H9 (cell line): Measurements from ENCODE around the gene OR4C11. TPM values are rescaled to one million over a fixed set of nuclear protein-coding genes. Genes with fewer than 3 reads are reported as not detected.

Experiments used
- DNase-seq: peaks from one replicate; pipeline ENCODE4 v3.0.0-alpha.2; 2017
- H2AFZ ChIP-seq: one replicate; pipeline ENCODE4 v1.6.1; 2013; ENCODE audit warnings: mild to moderate bottlenecking, low read length, control low read depth, moderate library complexity
- H2AK5ac ChIP-seq: 2 replicates; pipeline ENCODE4 v1.6.1; 2013; ENCODE audit warnings: low read length, control low read depth, mixed read lengths; ENCODE audit not compliant: insufficient read length
- H2BK120ac ChIP-seq: one replicate; pipeline ENCODE4 v1.6.1; 2013; ENCODE audit warnings: low read depth, mild to moderate bottlenecking, low read length, control low read depth, inconsistent platforms; ENCODE audit not compliant: poor library complexity, severe bottlenecking
- H2BK12ac ChIP-seq: 2 replicates; pipeline ENCODE4 v1.6.1; 2013; ENCODE audit warnings: low read length, control low read depth, mixed read lengths, low read depth; ENCODE audit not compliant: insufficient read length
- H2BK15ac ChIP-seq: 2 replicates; pipeline ENCODE4 v1.6.1; 2013; ENCODE audit warnings: low read depth, low read length, control low read depth
- H2BK20ac ChIP-seq: one replicate; pipeline ENCODE4 v1.6.1; 2013; ENCODE audit warnings: low read depth, mild to moderate bottlenecking, low read length, control low read depth, inconsistent platforms; ENCODE audit not compliant: poor library complexity, severe bottlenecking
- H2BK5ac ChIP-seq: 2 replicates; pipeline ENCODE4 v1.6.1; 2013; ENCODE audit warnings: low read length, control low read depth, mixed read lengths; ENCODE audit not compliant: insufficient read length
- H3K14ac ChIP-seq: 2 replicates; pipeline ENCODE4 v1.6.1; 2013; ENCODE audit warnings: low read length, control low read depth; ENCODE audit not compliant: insufficient read depth
- H3K18ac ChIP-seq: 2 replicates; pipeline ENCODE4 v1.6.1; 2013; ENCODE audit warnings: low read depth, mild to moderate bottlenecking, mixed read lengths, low read length, control low read depth; ENCODE audit not compliant: insufficient read length
- H3K23ac ChIP-seq: 2 replicates; pipeline ENCODE4 v1.6.1; 2013; ENCODE audit warnings: low read length, control low read depth, mixed read lengths, low read depth; ENCODE audit not compliant: insufficient read length
- H3K23me2 ChIP-seq: 2 replicates; pipeline ENCODE4 v1.6.1; 2013; ENCODE audit warnings: low read depth, mild to moderate bottlenecking, mixed read lengths, low read length, control low read depth; ENCODE audit not compliant: insufficient read length, poor library complexity, severe bottlenecking
- H3K27ac ChIP-seq: 2 replicates; pipeline ENCODE4 v1.5.1; 2013; ENCODE audit warnings: low read length, control low read depth, mixed read lengths, low read depth; ENCODE audit not compliant: insufficient read length
- H3K27me3 ChIP-seq: 2 replicates; pipeline ENCODE4 v1.6.1; 2013; ENCODE audit warnings: low read length, control low read depth, inconsistent platforms; ENCODE audit not compliant: insufficient read depth
- H3K4ac ChIP-seq: 2 replicates; pipeline ENCODE4 v1.6.1; 2013; ENCODE audit warnings: low read depth, mild to moderate bottlenecking, control low read depth, inconsistent platforms, low read length, moderate library complexity
- H3K4me1 ChIP-seq: 2 replicates; pipeline ENCODE4 v1.6.1; 2013; ENCODE audit warnings: low read length, control low read depth, inconsistent platforms; ENCODE audit not compliant: insufficient read depth
- H3K4me2 ChIP-seq: 2 replicates; pipeline ENCODE4 v1.6.1; 2013; ENCODE audit warnings: low read length, control low read depth, mixed read lengths; ENCODE audit not compliant: insufficient read length, insufficient read depth
- H3K56ac ChIP-seq: 2 replicates; pipeline ENCODE4 v1.6.1; 2013; ENCODE audit warnings: low read depth, mild to moderate bottlenecking, mixed read lengths, low read length, control low read depth; ENCODE audit not compliant: insufficient read length
- H3K79me1 ChIP-seq: 2 replicates; pipeline ENCODE4 v1.6.1; 2013; ENCODE audit warnings: low read depth, mild to moderate bottlenecking, moderate library complexity, low read length, control low read depth, inconsistent platforms; ENCODE audit not compliant: insufficient read depth, poor library complexity, severe bottlenecking
- H3K79me2 ChIP-seq: 2 replicates; pipeline ENCODE4 v1.6.1; 2013; ENCODE audit warnings: low read length, control low read depth, inconsistent platforms; ENCODE audit not compliant: insufficient read depth
- H3K9ac ChIP-seq: 2 replicates; pipeline ENCODE4 v1.6.1; 2013; ENCODE audit warnings: low read length, control low read depth, mixed read lengths; ENCODE audit not compliant: insufficient read length; ENCODE audit errors: extremely low read depth
- H3K9me3 ChIP-seq: one replicate; pipeline ENCODE4 v1.6.1; 2013; ENCODE audit warnings: low read depth, low read length, inconsistent platforms; ENCODE audit not compliant: control insufficient read depth
- H3T11ph ChIP-seq: one replicate; pipeline ENCODE4 v1.6.1; 2013; ENCODE audit warnings: mild to moderate bottlenecking, low read length, control low read depth, inconsistent platforms
- H4K20me1 ChIP-seq: one replicate; pipeline ENCODE4 v1.6.1; 2013; ENCODE audit not compliant: control insufficient read depth, insufficient read length, insufficient read depth
- H4K5ac ChIP-seq: 2 replicates; pipeline ENCODE4 v1.6.1; 2013; ENCODE audit warnings: low read depth, mild to moderate bottlenecking, mixed read lengths, low read length, control low read depth; ENCODE audit not compliant: insufficient read length
- H4K8ac ChIP-seq: replicated peaks from 2 replicates; pipeline ENCODE4 v1.6.1; 2013; ENCODE audit warnings: low read length, control low read depth, mixed read lengths, low read depth; ENCODE audit not compliant: insufficient read length
- H4K91ac ChIP-seq: 2 replicates; pipeline ENCODE4 v1.6.1; 2013; ENCODE audit warnings: low read depth, mild to moderate bottlenecking, moderate library complexity, mixed read lengths, low read length, control low read depth; ENCODE audit not compliant: insufficient read length
- H3K27ac Mint-ChIP-seq, 3 experiments: 2 replicates in 2 of 3; 3 replicates in 1 of 3; pipeline ENCODE4 v1.8.0; 2020 to 2021; ENCODE audit warnings: mixed read lengths in 3 of 3, mild to moderate bottlenecking in 1 of 3, moderate library complexity in 1 of 3
- H3K27me3 Mint-ChIP-seq: 2 replicates; pipeline ENCODE4 v1.8.0; 2021; ENCODE audit warnings: low read depth, mild to moderate bottlenecking, moderate library complexity, mixed read lengths
- H3K36me3 Mint-ChIP-seq, 3 experiments: 2 replicates in 2 of 3; 3 replicates in 1 of 3; pipeline ENCODE4 v1.8.0; 2020 to 2021; ENCODE audit warnings: low read depth in 3 of 3, mixed read lengths in 3 of 3; ENCODE audit not compliant: insufficient read depth in 1 of 3
- H3K4me1 Mint-ChIP-seq, 2 experiments: 2 replicates each; pipeline ENCODE4 v1.8.0; 2020; ENCODE audit warnings: mixed read lengths in 2 of 2
- H3K4me3 Mint-ChIP-seq, 2 experiments: 2 replicates in 1 of 2; 3 replicates in 1 of 2; pipeline ENCODE4 v1.8.0; 2020 to 2021; ENCODE audit warnings: mild to moderate bottlenecking in 2 of 2, mixed read lengths in 2 of 2, moderate library complexity in 1 of 2
- H3K9me3 Mint-ChIP-seq, 2 experiments: 2 replicates in 1 of 2; 3 replicates in 1 of 2; pipeline ENCODE4 v1.8.0; 2020; ENCODE audit warnings: mild to moderate bottlenecking in 2 of 2, mixed read lengths in 2 of 2, moderate library complexity in 1 of 2
- WGBS: extraction: QIAGEN DNeasy Blood & Tissue Kit; methylation state at CpG from one replicate; pipeline ENCODE4 v1.1.7; 2013; ENCODE audit warnings: missing lambda C conversion rate, low lambda C conversion rate, mixed read lengths; ENCODE audit not compliant: insufficient read length; ENCODE audit errors: extremely low coverage; 5-methylcytosine and 5-hydroxymethylcytosine counted together
- total RNA-seq: library from RNA; stranded (reverse); gene quantifications from 2 replicates; pipeline ENCODE4 v1.2.1, GENCODE V29; 2021
- TF ChIP-seq, protein P1 (sequence below): fragments of 200-600 bp; sonication (generic); conservative IDR thresholded peaks from 3 replicates; pipeline ENCODE4 v1.8.0; 2021; ENCODE audit warnings: antibody characterized with exemption, mild to moderate bottlenecking

The OR4C11 gene
- total RNA-seq, 1 experiment from 2014 or later, result not detected

DNA sequence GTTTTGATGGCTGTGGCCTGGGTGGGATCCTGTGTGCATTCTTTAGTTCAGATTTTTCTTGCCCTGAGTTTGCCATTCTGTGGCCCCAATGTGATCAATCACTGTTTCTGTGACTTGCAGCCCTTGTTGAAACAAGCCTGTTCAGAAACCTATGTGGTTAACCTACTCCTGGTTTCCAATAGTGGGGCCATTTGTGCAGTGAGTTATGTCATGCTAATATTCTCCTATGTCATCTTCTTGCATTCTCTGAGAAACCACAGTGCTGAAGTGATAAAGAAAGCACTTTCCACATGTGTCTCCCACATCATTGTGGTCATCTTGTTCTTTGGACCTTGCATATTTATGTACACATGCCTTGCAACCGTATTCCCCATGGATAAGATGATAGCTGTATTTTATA lies 34.9 kb downstream of the OR4C11 start:
- Histone ChIP-seq H3K9ac (no peak overlapping the region), H3K27ac (no peak overlapping the region), H2BK20ac (no peak overlapping the region), H3K4me2 (no peak overlapping the region), H2AK5ac (no peak overlapping the region), H3K23ac (no peak overlapping the region), H4K8ac (no peak overlapping the region), H2BK15ac (no peak overlapping the region), H3T11ph (no peak overlapping the region), H3K4ac (no peak overlapping the region), H3K56ac (no peak overlapping the region), H2BK5ac (no peak overlapping the region), H2BK120ac (no peak overlapping the region), H3K79me2 (no peaks in the 10 kb centered on the region), H3K79me1 (no peaks in the 10 kb centered on the region), H3K4me1 (no peaks in the 10 kb centered on the region), H3K18ac (no peak overlapping the region), H3K23me2 (no peaks in the 10 kb centered on the region), H3K14ac (no peak overlapping the region), H2BK12ac (no peak overlapping the region), H2AFZ (no peak overlapping the region), H4K91ac (no peak overlapping the region), H4K5ac (no peak overlapping the region), H3K27me3 (no peaks in the 10 kb centered on the region), H3K9me3 (peaks cover 74% of the 10 kb centered on the region), H4K20me1 (no peaks in the 10 kb centered on the region)
- H3K9me3 Mint-ChIP-seq, result peaks cover 82 to 86% of the 10 kb centered on the region in 2 experiments
- H3K4me3 Mint-ChIP-seq, result no peak overlapping the region
- TF ChIP-seq, protein P1, sequence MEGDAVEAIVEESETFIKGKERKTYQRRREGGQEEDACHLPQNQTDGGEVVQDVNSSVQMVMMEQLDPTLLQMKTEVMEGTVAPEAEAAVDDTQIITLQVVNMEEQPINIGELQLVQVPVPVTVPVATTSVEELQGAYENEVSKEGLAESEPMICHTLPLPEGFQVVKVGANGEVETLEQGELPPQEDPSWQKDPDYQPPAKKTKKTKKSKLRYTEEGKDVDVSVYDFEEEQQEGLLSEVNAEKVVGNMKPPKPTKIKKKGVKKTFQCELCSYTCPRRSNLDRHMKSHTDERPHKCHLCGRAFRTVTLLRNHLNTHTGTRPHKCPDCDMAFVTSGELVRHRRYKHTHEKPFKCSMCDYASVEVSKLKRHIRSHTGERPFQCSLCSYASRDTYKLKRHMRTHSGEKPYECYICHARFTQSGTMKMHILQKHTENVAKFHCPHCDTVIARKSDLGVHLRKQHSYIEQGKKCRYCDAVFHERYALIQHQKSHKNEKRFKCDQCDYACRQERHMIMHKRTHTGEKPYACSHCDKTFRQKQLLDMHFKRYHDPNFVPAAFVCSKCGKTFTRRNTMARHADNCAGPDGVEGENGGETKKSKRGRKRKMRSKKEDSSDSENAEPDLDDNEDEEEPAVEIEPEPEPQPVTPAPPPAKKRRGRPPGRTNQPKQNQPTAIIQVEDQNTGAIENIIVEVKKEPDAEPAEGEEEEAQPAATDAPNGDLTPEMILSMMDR, result no peak
- H3K27ac Mint-ChIP-seq, result no peak overlapping the region
- H3K27me3 Mint-ChIP-seq, result 0 out of 2 replicates have a peak, but pooled peaks cover 2% of the 10 kb centered on the region
- H3K4me1 Mint-ChIP-seq, result no peaks in the 10 kb centered on the region
- WGBS, result no CpG with 5 or more reads among the region's 1 CpG
- DNase-seq, result no peak
- H3K36me3 Mint-ChIP-seq, result peaks cover 4 to 25% (median 11%) of the 10 kb centered on the region in 3 experiments; a peak in 5 of 7 replicates
